Small intestine (tissue), 7 donors: Measurements from ENCODE around the gene ESRRB. TPM values are rescaled to one million over a fixed set of nuclear protein-coding genes. Genes with fewer than 3 reads are reported as not detected.

Experiments used
- DNase-seq, 2 donors: peaks; one replicate each; pipeline versions ENCODE4 v3.0.0 to v3.0.0-alpha.2; 2013
- FAIRE-seq: peaks from 2 replicates; lab custom pipeline; 2012; peaks lifted over from hg19 to GRCh38; lab: Jason Lieb, UNC
- H3K27ac ChIP-seq, 3 donors: one replicate each; pipeline ENCODE4 v1.5.1; 2013; ENCODE audit warnings: low read length in 2 of 3, mild to moderate bottlenecking in 2 of 3, control low read depth in 1 of 3, inconsistent platforms in 1 of 3, low read depth in 1 of 3, moderate library complexity in 1 of 3
- H3K27me3 ChIP-seq, 3 donors: one replicate each; pipeline ENCODE4 v1.6.1; 2013; ENCODE audit warnings: low read length in 3 of 3, inconsistent platforms in 1 of 3; ENCODE audit not compliant: control insufficient read depth in 3 of 3, insufficient read depth in 3 of 3
- H3K36me3 ChIP-seq, 3 donors: one replicate each; pipeline ENCODE4 v1.6.1; 2013; ENCODE audit warnings: low read length in 3 of 3, inconsistent platforms in 1 of 3, low read depth in 1 of 3, mild to moderate bottlenecking in 1 of 3, moderate library complexity in 1 of 3; ENCODE audit not compliant: control insufficient read depth in 3 of 3, insufficient read depth in 2 of 3
- H3K4me1 ChIP-seq, 3 donors: one replicate each; pipeline ENCODE4 v1.6.1; 2013; ENCODE audit warnings: low read length in 2 of 3, inconsistent platforms in 1 of 3, low read depth in 1 of 3, mild to moderate bottlenecking in 1 of 3, moderate library complexity in 1 of 3; ENCODE audit not compliant: control insufficient read depth in 3 of 3, insufficient read depth in 2 of 3
- H3K4me3 ChIP-seq, 3 donors: one replicate each; pipeline ENCODE4 v1.5.1; 2013; ENCODE audit warnings: low read length in 3 of 3, control low read depth in 1 of 3, inconsistent platforms in 1 of 3, low read depth in 1 of 3, mild to moderate bottlenecking in 1 of 3, moderate library complexity in 1 of 3
- H3K9me3 ChIP-seq, 2 donors: one replicate each; pipeline ENCODE4 v1.6.1; 2013; ENCODE audit warnings: low read depth in 1 of 2, low read length in 1 of 2; ENCODE audit not compliant: control insufficient read depth in 2 of 2, insufficient read depth in 1 of 2
- WGBS, 3 donors: extraction: QIAGEN DNeasy Blood & Tissue Kit; methylation state at CpG; one replicate each; pipeline ENCODE4 v1.1.7; 2013; 5-methylcytosine and 5-hydroxymethylcytosine counted together
- polyA plus RNA-seq, 4 donors: library from polyadenylated mRNA; stranded (reverse) in 3 of 4; unstranded in 1 of 4; fragments of 200-250 nt in 3 of 4; fragments of 120-200 nt in 1 of 4; gene quantifications; one replicate each; pipeline versions ENCODE4 v1.2.1 to v1.2.3, GENCODE V29; 2013
- donor health status: healthy with polysubstance abuse.
- donor health status: control.
- donor health status: control.
- donor health status: Bipolar disorder and iron deficiency.
- donor health status: healthy.

Gene ESRRB
- polyA plus RNA-seq, 4 donors: 0.04 to 0.54 (median 0.13) TPM; not detected in 1

DNA sequence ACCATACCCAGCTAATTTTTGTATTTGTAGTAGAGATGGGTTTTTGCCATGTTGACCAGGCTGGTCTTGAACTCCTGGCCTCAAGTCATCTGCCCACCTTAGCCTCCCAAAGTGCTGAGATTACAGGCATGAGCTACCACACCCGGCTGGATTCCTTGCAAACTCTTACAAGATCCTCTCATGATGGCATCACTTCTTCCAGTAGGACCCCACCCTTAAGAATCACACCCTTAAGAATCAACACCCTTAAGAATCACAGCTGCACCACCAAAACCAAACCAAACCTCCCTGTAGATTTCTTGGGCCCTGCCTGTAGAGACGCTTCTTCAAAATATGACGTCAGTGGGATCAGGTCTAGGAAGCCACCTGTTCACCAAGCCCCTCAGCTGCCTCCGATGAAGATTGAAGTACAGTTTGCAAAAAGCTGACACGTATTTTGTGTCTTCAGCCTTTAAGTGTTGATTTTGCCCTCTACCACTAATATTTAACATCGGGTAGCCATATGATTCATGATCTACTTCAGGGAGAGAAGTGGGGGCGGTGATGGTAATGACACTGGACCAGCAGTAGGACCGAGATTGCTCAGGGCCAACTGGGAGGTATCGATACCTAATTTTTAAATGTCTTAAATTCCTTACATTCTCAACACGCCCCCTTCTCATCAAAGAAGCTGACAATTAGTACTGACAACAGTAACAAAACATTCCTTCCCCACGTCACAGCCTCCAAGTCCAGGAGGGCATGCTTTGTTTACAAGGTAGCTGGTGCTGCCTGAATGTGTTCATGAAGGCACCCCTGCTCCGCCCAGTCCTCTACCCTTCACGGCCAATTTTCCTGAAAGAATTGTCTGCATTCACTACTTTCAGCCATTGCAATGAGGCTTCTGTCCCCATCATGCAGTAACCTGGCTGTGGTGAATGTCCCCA lies 57.2 kb downstream of the ESRRB start:
- Histone ChIP-seq H3K9me3 (no peaks in the 10 kb centered on the region), H3K36me3 (no peaks in the 10 kb centered on the region), H3K4me3 (no peak overlapping the region), H3K27me3 (no peaks in the 10 kb centered on the region), H3K27ac (no peak overlapping the region), H3K4me1 (no peaks in the 10 kb centered on the region)
- FAIRE-seq (no peak), DNase-seq (no peak)
- WGBS, 3 donors: 58 to 70% (median 68%) methylated on average over 13 of the region's 13 CpGs

DNA sequence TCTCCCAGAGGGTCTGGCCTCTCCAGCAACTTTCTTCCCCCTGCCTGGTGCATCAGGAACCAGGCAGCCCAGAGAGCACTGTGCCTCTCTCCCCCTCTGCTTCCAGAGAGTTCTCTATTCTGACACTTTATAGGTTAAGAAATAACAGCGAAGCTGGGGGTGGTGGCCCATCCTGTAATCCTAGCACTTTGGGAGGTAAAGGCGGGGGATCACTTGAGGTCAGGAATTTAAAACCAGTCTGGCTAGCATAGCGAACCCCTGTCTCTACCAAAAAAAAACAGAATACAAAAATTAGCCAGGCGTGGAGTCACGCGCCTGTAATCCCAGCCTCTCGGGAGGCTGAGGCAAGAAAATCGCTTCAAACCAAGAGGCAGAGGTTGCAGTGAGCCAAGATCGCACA lies 58.3 kb downstream of the ESRRB start:
- Histone ChIP-seq H3K27ac (no peak overlapping the region), H3K36me3 (no peaks in the 10 kb centered on the region), H3K4me1 (no peaks in the 10 kb centered on the region), H3K9me3 (no peaks in the 10 kb centered on the region), H3K4me3 (no peak overlapping the region), H3K27me3 (no peaks in the 10 kb centered on the region)
- WGBS, 3 donors: 79 to 83% (median 80%) methylated on average over 9 of the region's 9 CpGs
- FAIRE-seq (no peak), DNase-seq (no peak)

DNA sequence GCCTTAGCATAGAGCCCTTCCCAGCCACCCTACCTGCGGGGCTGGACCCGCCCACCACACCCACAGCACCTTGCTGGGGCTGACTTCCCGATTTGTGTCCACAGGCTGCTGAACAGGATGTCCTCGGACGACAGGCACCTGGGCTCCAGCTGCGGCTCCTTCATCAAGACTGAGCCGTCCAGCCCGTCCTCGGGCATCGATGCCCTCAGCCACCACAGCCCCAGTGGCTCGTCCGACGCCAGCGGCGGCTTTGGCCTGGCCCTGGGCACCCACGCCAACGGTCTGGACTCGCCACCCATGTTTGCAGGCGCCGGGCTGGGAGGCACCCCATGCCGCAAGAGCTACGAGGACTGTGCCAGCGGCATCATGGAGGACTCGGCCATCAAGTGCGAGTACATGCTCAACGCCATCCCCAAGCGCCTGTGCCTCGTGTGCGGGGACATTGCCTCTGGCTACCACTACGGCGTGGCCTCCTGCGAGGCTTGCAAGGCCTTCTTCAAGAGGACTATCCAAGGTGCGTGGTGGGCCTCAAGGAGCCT lies 63.4 kb downstream of the ESRRB start:
- H3K27me3 ChIP-seq: no peaks in the 10 kb centered on the region
- H3K9me3 ChIP-seq: no peaks in the 10 kb centered on the region
- FAIRE-seq: no peak
- 91 to 94% (median 92%) methylated on average over 33 of the region's 33 CpGs for WGBS, 3 donors
- no peak overlapping the region for H3K27ac ChIP-seq
- no peaks in the 10 kb centered on the region for H3K36me3 ChIP-seq
- H3K4me3 ChIP-seq: no peak overlapping the region
- H3K4me1 ChIP-seq: no peaks in the 10 kb centered on the region
- no peak for DNase-seq

DNA sequence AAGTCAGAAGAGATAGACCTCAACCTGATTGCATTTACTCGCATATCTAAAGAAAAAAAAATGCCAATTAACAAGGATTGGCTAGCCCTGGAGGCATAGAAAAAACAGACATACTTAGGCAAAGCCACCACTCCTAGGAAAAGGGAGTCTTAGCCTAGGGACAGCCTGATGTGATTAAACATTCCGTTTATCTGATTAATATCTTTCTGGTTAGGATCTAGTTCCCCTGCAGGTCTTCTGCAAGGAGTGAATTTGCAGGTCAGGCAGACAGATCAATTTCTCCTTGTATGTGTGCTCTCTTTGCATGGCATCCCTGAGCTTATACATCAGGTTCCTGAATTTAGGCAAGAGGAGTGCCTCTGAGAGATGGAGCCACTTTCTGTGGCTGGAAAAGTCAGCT lies 70.5 kb downstream of the ESRRB start:
- FAIRE-seq: no peak
- Histone ChIP-seq H3K27me3 (peaks cover 0 to 3% (median 0%) of the 10 kb centered on the region in 3 donors), H3K4me1 (no peaks in the 10 kb centered on the region), H3K9me3 (no peaks in the 10 kb centered on the region), H3K36me3 (no peaks in the 10 kb centered on the region), H3K27ac (no peak overlapping the region), H3K4me3 (no peak overlapping the region)
- 59 to 73% (median 64%) methylated on average over 2 of the region's 2 CpGs for WGBS, 3 donors
- DNase-seq: no peak

DNA sequence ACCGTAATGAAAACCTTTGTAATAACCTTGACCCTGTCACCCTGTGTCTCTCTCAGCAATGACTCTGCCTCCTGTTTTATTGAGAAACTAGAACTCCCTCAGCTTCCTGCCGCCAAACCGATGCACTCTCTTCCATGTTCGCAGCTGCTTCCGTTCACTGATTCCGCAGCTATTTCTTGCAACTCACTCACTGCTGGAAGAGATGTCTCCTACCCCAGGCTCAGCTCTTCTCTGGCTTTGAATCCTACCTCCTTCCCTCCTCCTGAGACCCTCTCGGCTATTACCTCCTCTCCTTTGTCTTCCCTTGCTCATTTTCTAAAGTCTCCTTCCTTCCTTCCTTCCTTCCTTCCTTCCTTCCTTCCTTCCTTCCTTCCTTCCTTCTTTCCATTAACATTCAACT lies 71.0 kb downstream of the ESRRB start:
- whole genome bisulfite sequencing, 3 donors: 71 to 80% (median 75%) methylated on average over 7 of the region's 7 CpGs
- DNase-seq: no peak
- Histone ChIP-seq H3K27ac (no peak overlapping the region), H3K27me3 (peaks cover 0 to 3% (median 0%) of the 10 kb centered on the region in 3 donors), H3K36me3 (no peaks in the 10 kb centered on the region), H3K9me3 (no peaks in the 10 kb centered on the region), H3K4me3 (no peak overlapping the region), H3K4me1 (no peaks in the 10 kb centered on the region)
- FAIRE-seq: no peak

DNA sequence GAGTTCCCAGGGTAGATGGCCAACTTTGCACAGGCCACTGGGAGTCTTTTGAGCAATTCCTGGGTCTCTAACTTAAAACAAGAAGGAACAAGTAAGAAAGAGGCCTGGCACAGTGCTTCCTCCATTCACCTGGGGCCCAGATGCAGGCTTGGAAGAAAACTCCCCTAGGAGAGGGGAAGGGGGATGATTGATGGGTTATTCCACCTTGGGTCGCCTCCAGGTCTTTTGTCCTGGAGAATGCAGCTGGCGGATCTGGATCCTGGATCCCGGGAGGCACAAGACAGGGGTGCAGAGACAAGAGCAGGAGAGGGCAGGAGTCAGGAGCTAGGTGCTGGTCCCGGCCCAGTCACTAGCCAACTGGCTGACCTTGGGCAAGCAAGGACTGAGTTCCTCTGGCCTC lies 74.5 kb downstream of the ESRRB start:
- Histone ChIP-seq H3K4me1 (no peaks in the 10 kb centered on the region), H3K4me3 (no peak overlapping the region), H3K9me3 (no peaks in the 10 kb centered on the region), H3K27me3 (no peaks in the 10 kb centered on the region), H3K36me3 (no peaks in the 10 kb centered on the region), H3K27ac (no peak overlapping the region)
- DNase-seq (no peak), FAIRE-seq (no peak)
- 50 to 67% (median 56%) methylated on average over 4 of the region's 4 CpGs for WGBS, 3 donors

DNA sequence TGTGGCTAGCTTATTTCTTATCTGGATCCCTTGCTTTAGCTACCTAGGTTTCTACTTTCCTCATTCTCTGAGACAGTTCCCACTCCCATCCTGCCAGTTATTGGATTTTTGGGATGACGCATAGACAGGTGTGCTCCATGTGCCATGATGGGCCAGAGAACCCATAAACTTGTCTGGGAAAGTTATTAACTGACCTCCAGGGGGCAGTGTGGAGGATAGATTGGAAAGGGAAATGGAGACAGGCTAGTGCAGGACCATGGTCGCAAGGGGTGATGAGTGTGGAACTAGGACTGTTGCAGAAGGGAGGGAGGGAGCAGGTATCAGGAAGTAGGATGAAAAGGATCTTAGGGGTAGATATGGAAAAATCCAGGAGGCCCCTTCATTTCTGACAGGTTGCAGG lies 80.3 kb downstream of the ESRRB start:
- Histone ChIP-seq H3K4me3 (no peak overlapping the region), H3K36me3 (no peaks in the 10 kb centered on the region), H3K27me3 (peaks cover 0 to 5% (median 0%) of the 10 kb centered on the region in 3 donors), H3K4me1 (no peaks in the 10 kb centered on the region), H3K9me3 (no peaks in the 10 kb centered on the region), H3K27ac (no peak overlapping the region)
- DNase-seq (peak; percentile 44 to 50), FAIRE-seq (no peak)
- WGBS, 3 donors: 32 to 47% (median 41%) methylated on average over 2 of the region's 2 CpGs

DNA sequence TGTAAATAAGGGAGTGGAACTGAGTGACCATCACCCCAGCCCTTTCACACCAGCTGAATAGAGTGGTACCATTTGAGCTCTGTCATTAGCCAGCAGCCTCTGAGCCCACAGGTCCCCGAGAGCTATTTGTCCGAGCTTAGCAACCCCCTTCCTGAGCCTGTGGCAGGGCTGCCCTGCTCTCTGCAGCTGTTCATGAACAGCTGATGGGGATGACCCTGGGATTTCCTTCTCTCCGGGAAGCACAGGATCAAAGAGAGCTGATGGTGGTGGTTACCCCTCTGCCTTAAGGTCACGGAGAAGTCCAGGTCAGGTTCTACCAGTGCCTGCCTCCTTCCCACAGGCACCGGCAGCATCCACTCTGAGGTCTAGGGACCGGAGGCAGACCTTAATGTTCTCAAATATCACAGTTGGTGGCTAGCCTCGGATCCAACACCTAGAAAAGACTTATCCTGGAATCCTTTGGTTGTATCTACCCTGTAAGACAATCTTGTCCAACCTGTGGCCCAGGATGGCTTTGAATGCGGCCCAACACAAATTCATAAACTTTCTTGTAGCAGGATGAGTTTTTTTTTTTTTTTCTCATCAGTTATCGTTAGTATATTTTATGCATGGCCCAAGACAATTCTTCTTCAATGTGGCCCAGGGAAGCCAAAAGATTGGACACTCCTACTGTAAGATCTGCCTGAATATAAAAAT lies 81.1 kb downstream of the ESRRB start:
- H3K27ac ChIP-seq: no peak overlapping the region

More for the DNA sequence above, 81.1 kb downstream of the ESRRB start:
- H3K4me3 ChIP-seq: no peak overlapping the region
- WGBS, 3 donors: 70 to 75% (median 73%) methylated on average over 9 of the region's 9 CpGs
- FAIRE-seq (no peak), DNase-seq (no peak)
- no peaks in the 10 kb centered on the region for H3K36me3 ChIP-seq
- peaks cover 0 to 5% (median 0%) of the 10 kb centered on the region in 3 donors for H3K27me3 ChIP-seq
- no peaks in the 10 kb centered on the region for H3K9me3 ChIP-seq
- H3K4me1 ChIP-seq: no peaks in the 10 kb centered on the region
